DND-41 (cell line): ENCODE results near the gene AFAP1.

ENCODE experiments used
- CTCF ChIP-seq: IDR thresholded peaks from 2 replicates; pipeline ENCODE4 v1.5.1; 2012; ENCODE audit warnings: borderline replicate concordance, low read length, moderate library complexity, mild to moderate bottlenecking; ENCODE audit not compliant: poor library complexity, severe bottlenecking; ENCODE audit errors: extremely low read depth
- EZH2 ChIP-seq: IDR thresholded peaks from 3 replicates; pipeline ENCODE4 v1.6.1; 2012; ENCODE audit warnings: borderline replicate concordance, low read depth, mild to moderate bottlenecking, moderate library complexity, low read length, inconsistent platforms; ENCODE audit not compliant: severe bottlenecking

- no peak for TF ChIP-seq CTCF
- no peak for TF ChIP-seq EZH2
Measured at GRCh38 chr4:7793186-7793585, 146.5 kb downstream of the AFAP1 start.
